ENCODE data around the gene FAM114A1.
"Not testable (repeated sequence)": the region's sequence is repeated elsewhere in the genome, so short reads cannot be mapped to it uniquely, and the experiment has no call there.

FAM114A1 gene

GRCh38 chr4:38957261-38957815 is 89.7 kb downstream of the FAM114A1 start:
- no peak for TF ChIP-seq CTCF (IDR thresholded peaks at IDR 0.05; ENCODE audit: low read depth, low read length)

GRCh38 chr4:38957893-38958292 is 90.3 kb downstream of the FAM114A1 start:
- no peak for TF ChIP-seq CTCF (IDR thresholded peaks at IDR 0.05; ENCODE audit: low read depth, low read length)

More at GRCh38 chr4:38957261-38957815, 89.7 kb downstream of the FAM114A1 start:
- no peak for DNase-seq (ENCODE audit: extremely low read depth, low read depth)

GRCh38 chr4:38958453-38959190 is 91.0 kb downstream of the FAM114A1 start:
- no peak for TF ChIP-seq CTCF (IDR thresholded peaks at IDR 0.05; ENCODE audit: low read depth, low read length)

More at GRCh38 chr4:38957893-38958292, 90.3 kb downstream of the FAM114A1 start:
- no peak for DNase-seq (ENCODE audit: extremely low read depth, low read depth)

GRCh38 chr4:38959248-38959647 is 91.6 kb downstream of the FAM114A1 start:
- not testable (repeated sequence) for DNase-seq (ENCODE audit: extremely low read depth, low read depth)

More at GRCh38 chr4:38958453-38959190, 91.0 kb downstream of the FAM114A1 start:
- DNase-seq (ENCODE audit: extremely low read depth, low read depth), result no peak

- DNase-seq (ENCODE audit: extremely low read depth, low read depth), result no peak
- TF ChIP-seq CTCF (IDR thresholded peaks at IDR 0.05; ENCODE audit: low read depth, low read length), result no peak
These were observed 97.6 kb downstream of the FAM114A1 start for GRCh38 chr4:38964942-38965775.

- no peak for TF ChIP-seq CTCF (IDR thresholded peaks at IDR 0.05; ENCODE audit: low read depth, low read length)
- no peak for DNase-seq (ENCODE audit: extremely low read depth, low read depth)
These were observed 98.3 kb downstream of the FAM114A1 start for GRCh38 chr4:38965866-38966265.

- no peak for TF ChIP-seq CTCF (IDR thresholded peaks at IDR 0.05; ENCODE audit: low read depth, low read length)
- peak; percentile 95 for DNase-seq (ENCODE audit: extremely low read depth, low read depth)
These were observed 99.9 kb downstream of the FAM114A1 start for GRCh38 chr4:38967260-38968095.

All from AG09319 (cell line).